T-cell (primary cell): ENCODE data around the gene SPOCD1. TPM values are rescaled to one million over a fixed set of nuclear protein-coding genes. Genes with fewer than 3 reads are reported as not detected.

Source experiments
- total RNA-seq, 35 experiments: library from RNA in 6 of 35; stranded (reverse) in 6 of 35; fragments of 120-200 nt in 1 of 35; gene quantifications; one replicate each; pipeline versions ENCODE4 v1.2.1 to v1.2.4 and lab custom pipeline; 2013 to 2026

SPOCD1 gene
- total RNA-seq, 5 donors from 2014 or later (not counting 1 experiment from before 2014, with no cell fraction given), result not detected

Other genes with a start within 250 kb of the SPOCD1 start
- under 1 TPM in 3 of 5 donors, not detected in 2; 0.43 to 0.61 (median 0.44) TPM for gene TINAGL1, start 239.5 kb downstream of the SPOCD1 start, total RNA-seq
- not detected for gene HCRTR1, start 198.3 kb downstream of the SPOCD1 start, total RNA-seq
- 10 to 100 TPM; 38.7 to 49.8 (median 42.4) TPM for gene PEF1, start 171.1 kb downstream of the SPOCD1 start, total RNA-seq
- under 1 TPM in 3 of 5 donors, not detected in 2; 0.41 to 0.67 (median 0.59) TPM for gene COL16A1, start 112.0 kb downstream of the SPOCD1 start, total RNA-seq
- gene ADGRB2, start 51.7 kb downstream of the SPOCD1 start, total RNA-seq, result 1 to 10 TPM in 2 of 5 donors, under 1 TPM in 3; 0.65 to 3.4 (median 0.98) TPM
- 100 to 1,000 TPM; 187 to 341 (median 224) TPM for gene PTP4A2, start 122.3 kb upstream of the SPOCD1 start, total RNA-seq
- 100 to 1,000 TPM in 3 of 5 donors, 10 to 100 TPM in 2; 98.9 to 115 (median 111) TPM for gene KHDRBS1, start 197.8 kb upstream of the SPOCD1 start, total RNA-seq